Measurements from ENCODE around the gene OCSTAMP.

Gene OCSTAMP

GRCh38 chr20:46573788-46574584, 23.5 kb upstream of the OCSTAMP start:
- in situ Hi-C loops (cut with MboI; ENCODE audit: low sequenced_read_pairs): no loop called here

- in situ Hi-C loops (cut with MboI; ENCODE audit: low sequenced_read_pairs): no loop called here
Observed at GRCh38 chr20:46573234-46573633, 22.8 kb upstream of the OCSTAMP start.

GRCh38 chr20:46572790-46573189, 22.3 kb upstream of the OCSTAMP start:
- in situ Hi-C loops (cut with MboI; ENCODE audit: low sequenced_read_pairs): no loop called here

- in situ Hi-C loops (cut with MboI; ENCODE audit: low sequenced_read_pairs): no loop called here
Observed at GRCh38 chr20:46572153-46572552, 21.7 kb upstream of the OCSTAMP start.

GRCh38 chr20:46571418-46571817, 21.0 kb upstream of the OCSTAMP start:
- in situ Hi-C loops (cut with MboI; ENCODE audit: low sequenced_read_pairs): no loop called here

GRCh38 chr20:46570956-46571355, 20.5 kb upstream of the OCSTAMP start:
- in situ Hi-C loops (cut with MboI; ENCODE audit: low sequenced_read_pairs): no loop called here

GRCh38 chr20:46569961-46570360, 19.5 kb upstream of the OCSTAMP start:
- in situ Hi-C loops (cut with MboI; ENCODE audit: low sequenced_read_pairs): no loop called here

GRCh38 chr20:46568570-46569129, 18.2 kb upstream of the OCSTAMP start:
- in situ Hi-C loops (cut with MboI; ENCODE audit: low sequenced_read_pairs): no loop called here

- in situ Hi-C loops (cut with MboI; ENCODE audit: low sequenced_read_pairs): no loop called here
Observed at GRCh38 chr20:46566125-46566524, 15.7 kb upstream of the OCSTAMP start.

GRCh38 chr20:46564241-46564957, 13.9 kb upstream of the OCSTAMP start:
- in situ Hi-C loops (cut with MboI; ENCODE audit: low sequenced_read_pairs): no loop called here

- in situ Hi-C loops (cut with MboI; ENCODE audit: low sequenced_read_pairs): no loop called here
Observed at GRCh38 chr20:46563860-46564221, 13.4 kb upstream of the OCSTAMP start.

GRCh38 chr20:46563170-46563859, 12.9 kb upstream of the OCSTAMP start:
- in situ Hi-C loops (cut with MboI; ENCODE audit: low sequenced_read_pairs): no loop called here

GRCh38 chr20:46562373-46563169, 12.1 kb upstream of the OCSTAMP start:
- in situ Hi-C loops (cut with MboI; ENCODE audit: low sequenced_read_pairs): no loop called here

- in situ Hi-C loops (cut with MboI; ENCODE audit: low sequenced_read_pairs): no loop called here
Observed at GRCh38 chr20:46562009-46562372, 11.5 kb upstream of the OCSTAMP start.

- in situ Hi-C loops (cut with MboI; ENCODE audit: low sequenced_read_pairs): no loop called here
Observed at GRCh38 chr20:46559685-46560440, 9.4 kb upstream of the OCSTAMP start.

- in situ Hi-C loops (cut with MboI; ENCODE audit: low sequenced_read_pairs): no loop called here
Observed at GRCh38 chr20:46559001-46559400, 8.5 kb upstream of the OCSTAMP start.

- in situ Hi-C loops (cut with MboI; ENCODE audit: low sequenced_read_pairs): no loop called here
Observed at GRCh38 chr20:46558511-46558959, 8.1 kb upstream of the OCSTAMP start.

- in situ Hi-C loops (cut with MboI; ENCODE audit: low sequenced_read_pairs): no loop called here
Observed at GRCh38 chr20:46557231-46557956, 6.9 kb upstream of the OCSTAMP start.

- in situ Hi-C loops (cut with MboI; ENCODE audit: low sequenced_read_pairs): no loop called here
Observed at GRCh38 chr20:46555370-46555956, 5.0 kb upstream of the OCSTAMP start.

Data from HL-60/S4 treated with retinoic acid at 250 ng/mL for 4 days and 3 days (cell line).